WTC11 (cell line): ENCODE data around the gene PMFBP1.

Experiments used
- ETV6 ChIP-seq: sonication (generic); formaldehyde crosslinking; IDR thresholded peaks from 2 replicates; pipeline ENCODE4 v1.8.1; 2022; ENCODE audit warnings: mild to moderate bottlenecking, missing genetic modification reagents
- MYBL2 ChIP-seq: sonication (generic); formaldehyde crosslinking; IDR thresholded peaks from 2 replicates; pipeline ENCODE4 v1.8.1; 2023; ENCODE audit warnings: mild to moderate bottlenecking, moderate library complexity, missing genetic modification reagents
- TEAD4 ChIP-seq: sonication (generic); formaldehyde crosslinking; IDR thresholded peaks from 2 replicates; pipeline ENCODE4 v1.8.0; 2022; ENCODE audit warnings: mild to moderate bottlenecking, missing genetic modification reagents
- TF ChIP-seq, protein P1 (sequence below): fragments of 250-450 bp; sonication (Bioruptor Pico); IDR thresholded peaks from 2 replicates; pipeline ENCODE4 v2.1.2; 2022; ENCODE audit warnings: mild to moderate bottlenecking, moderate library complexity
- TF ChIP-seq, protein P2 (sequence below): fragments of 200-600 bp; IDR thresholded peaks from 2 replicates; pipeline ENCODE4 v1.8.0; 2022; ENCODE audit warnings: antibody characterized with exemption
- TF ChIP-seq, protein P3 (sequence below): sonication (generic); formaldehyde crosslinking; IDR thresholded peaks from 2 replicates; pipeline ENCODE4 v1.8.0; 2022; ENCODE audit warnings: mild to moderate bottlenecking, missing genetic modification reagents

DNA sequence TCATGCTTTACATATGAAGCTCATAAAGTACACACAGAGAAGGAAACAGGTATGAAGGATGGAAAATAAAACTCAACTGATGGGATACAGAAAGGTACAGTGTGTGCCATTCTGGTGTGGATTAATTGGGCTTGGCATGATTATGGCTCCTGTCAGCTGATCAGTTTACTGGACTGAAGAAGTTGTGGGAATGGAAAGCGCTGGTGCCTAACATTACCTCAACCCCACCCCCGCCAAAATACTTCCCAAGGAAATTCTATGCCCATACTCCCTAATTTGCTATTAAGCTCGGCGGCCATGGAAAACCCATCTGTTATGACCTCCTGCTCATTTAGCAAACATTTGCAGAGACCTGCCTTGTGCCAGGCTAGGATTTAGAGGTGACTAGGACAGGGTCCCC lies 16.6 kb upstream of the PMFBP1 start:
- TF ChIP-seq, protein P1, sequence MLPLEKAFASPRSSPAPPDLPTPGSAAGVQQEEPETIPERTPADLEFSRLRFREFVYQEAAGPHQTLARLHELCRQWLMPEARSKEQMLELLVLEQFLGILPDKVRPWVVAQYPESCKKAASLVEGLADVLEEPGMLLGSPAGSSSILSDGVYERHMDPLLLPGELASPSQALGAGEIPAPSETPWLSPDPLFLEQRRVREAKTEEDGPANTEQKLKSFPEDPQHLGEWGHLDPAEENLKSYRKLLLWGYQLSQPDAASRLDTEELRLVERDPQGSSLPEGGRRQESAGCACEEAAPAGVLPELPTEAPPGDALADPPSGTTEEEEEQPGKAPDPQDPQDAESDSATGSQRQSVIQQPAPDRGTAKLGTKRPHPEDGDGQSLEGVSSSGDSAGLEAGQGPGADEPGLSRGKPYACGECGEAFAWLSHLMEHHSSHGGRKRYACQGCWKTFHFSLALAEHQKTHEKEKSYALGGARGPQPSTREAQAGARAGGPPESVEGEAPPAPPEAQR (CRISPR knock-in tag) = no peak
- no peak for TF ChIP-seq ETV6 (CRISPR knock-in tag)
- TF ChIP-seq, protein P2, sequence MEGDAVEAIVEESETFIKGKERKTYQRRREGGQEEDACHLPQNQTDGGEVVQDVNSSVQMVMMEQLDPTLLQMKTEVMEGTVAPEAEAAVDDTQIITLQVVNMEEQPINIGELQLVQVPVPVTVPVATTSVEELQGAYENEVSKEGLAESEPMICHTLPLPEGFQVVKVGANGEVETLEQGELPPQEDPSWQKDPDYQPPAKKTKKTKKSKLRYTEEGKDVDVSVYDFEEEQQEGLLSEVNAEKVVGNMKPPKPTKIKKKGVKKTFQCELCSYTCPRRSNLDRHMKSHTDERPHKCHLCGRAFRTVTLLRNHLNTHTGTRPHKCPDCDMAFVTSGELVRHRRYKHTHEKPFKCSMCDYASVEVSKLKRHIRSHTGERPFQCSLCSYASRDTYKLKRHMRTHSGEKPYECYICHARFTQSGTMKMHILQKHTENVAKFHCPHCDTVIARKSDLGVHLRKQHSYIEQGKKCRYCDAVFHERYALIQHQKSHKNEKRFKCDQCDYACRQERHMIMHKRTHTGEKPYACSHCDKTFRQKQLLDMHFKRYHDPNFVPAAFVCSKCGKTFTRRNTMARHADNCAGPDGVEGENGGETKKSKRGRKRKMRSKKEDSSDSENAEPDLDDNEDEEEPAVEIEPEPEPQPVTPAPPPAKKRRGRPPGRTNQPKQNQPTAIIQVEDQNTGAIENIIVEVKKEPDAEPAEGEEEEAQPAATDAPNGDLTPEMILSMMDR = no peak
- TF ChIP-seq, protein P3, sequence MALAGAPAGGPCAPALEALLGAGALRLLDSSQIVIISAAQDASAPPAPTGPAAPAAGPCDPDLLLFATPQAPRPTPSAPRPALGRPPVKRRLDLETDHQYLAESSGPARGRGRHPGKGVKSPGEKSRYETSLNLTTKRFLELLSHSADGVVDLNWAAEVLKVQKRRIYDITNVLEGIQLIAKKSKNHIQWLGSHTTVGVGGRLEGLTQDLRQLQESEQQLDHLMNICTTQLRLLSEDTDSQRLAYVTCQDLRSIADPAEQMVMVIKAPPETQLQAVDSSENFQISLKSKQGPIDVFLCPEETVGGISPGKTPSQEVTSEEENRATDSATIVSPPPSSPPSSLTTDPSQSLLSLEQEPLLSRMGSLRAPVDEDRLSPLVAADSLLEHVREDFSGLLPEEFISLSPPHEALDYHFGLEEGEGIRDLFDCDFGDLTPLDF (CRISPR knock-in tag) = no peak
- TF ChIP-seq TEAD4 = no peak
- TF ChIP-seq MYBL2 = no peak
